ENCODE results near the gene MRAS. TPM values are rescaled to one million over a fixed set of nuclear protein-coding genes. Genes with fewer than 3 reads are reported as not detected.

Gene MRAS
- total and polyA plus RNA-seq, 2 of the 13 experiments (the other 11 are each of a cell fraction or from before 2014, with no cell fraction given): 8.8 to 36.2 TPM

DNA sequence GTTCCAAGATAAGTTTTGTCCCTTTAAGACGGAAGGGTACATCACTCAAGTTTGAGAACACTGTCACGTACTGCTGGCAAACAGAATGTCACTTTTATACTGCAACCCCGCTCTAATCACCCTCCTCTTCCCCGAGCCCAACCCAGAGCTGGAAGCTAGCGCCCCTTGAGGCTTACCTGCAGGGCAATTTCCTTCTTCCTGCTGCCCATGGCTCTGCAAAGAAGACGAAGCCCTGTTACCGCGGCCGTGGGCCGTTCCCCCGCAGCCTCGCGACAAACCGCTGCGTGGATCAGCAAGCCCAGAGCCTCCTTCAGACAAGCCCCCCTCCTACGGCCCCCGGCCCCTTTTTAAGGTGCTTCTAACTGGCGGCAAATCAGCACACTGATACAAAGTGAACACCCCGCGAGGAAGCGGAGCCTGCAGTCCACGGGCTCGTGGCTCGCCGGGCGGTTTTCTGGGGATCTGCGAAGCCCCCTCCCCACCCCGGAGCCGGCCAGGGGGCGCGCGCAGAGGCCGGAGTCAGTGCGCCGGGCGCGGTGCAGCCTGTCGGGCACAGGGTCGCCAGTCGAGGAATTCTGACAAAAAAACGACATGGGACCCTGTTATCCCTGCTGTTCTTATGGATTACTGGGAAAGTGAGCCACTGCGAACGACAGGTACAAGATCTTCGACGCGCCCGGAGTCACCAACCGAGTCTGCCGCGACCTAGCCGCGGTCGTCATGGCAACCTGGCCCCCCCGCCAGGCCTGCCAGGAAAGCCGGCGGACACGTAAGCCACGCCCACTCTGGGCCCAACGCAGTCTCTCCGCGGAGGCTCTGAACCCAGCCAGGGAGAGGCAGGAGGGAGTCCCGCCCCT is 19.0 kb upstream of the MRAS start, which contains the start of gene NME9 (continued):
- TF ChIP-seq, protein P1, sequence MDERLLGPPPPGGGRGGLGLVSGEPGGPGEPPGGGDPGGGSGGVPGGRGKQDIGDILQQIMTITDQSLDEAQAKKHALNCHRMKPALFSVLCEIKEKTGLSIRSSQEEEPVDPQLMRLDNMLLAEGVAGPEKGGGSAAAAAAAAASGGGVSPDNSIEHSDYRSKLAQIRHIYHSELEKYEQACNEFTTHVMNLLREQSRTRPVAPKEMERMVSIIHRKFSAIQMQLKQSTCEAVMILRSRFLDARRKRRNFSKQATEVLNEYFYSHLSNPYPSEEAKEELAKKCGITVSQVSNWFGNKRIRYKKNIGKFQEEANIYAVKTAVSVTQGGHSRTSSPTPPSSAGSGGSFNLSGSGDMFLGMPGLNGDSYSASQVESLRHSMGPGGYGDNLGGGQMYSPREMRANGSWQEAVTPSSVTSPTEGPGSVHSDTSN (CRISPR knock-in tag; IDR thresholded peaks at IDR 0.05): no peak
- no peak for TF ChIP-seq ZIK1 (CRISPR knock-in tag; IDR thresholded peaks at IDR 0.05; ENCODE audit: borderline replicate concordance, low read depth)
- TF ChIP-seq MXI1 (IDR thresholded peaks at IDR 0.05; ENCODE audit: borderline replicate concordance, low read depth, low read length): peak; percentile 79; the same call in 1 of the 3 replicates
- TF ChIP-seq BRF2 (CRISPR knock-in tag; IDR thresholded peaks at IDR 0.05): no peak
- TF ChIP-seq TMF1 (CRISPR knock-in tag; IDR thresholded peaks at IDR 0.05; ENCODE audit: low read depth): no peak
- TF ChIP-seq, protein P2, sequence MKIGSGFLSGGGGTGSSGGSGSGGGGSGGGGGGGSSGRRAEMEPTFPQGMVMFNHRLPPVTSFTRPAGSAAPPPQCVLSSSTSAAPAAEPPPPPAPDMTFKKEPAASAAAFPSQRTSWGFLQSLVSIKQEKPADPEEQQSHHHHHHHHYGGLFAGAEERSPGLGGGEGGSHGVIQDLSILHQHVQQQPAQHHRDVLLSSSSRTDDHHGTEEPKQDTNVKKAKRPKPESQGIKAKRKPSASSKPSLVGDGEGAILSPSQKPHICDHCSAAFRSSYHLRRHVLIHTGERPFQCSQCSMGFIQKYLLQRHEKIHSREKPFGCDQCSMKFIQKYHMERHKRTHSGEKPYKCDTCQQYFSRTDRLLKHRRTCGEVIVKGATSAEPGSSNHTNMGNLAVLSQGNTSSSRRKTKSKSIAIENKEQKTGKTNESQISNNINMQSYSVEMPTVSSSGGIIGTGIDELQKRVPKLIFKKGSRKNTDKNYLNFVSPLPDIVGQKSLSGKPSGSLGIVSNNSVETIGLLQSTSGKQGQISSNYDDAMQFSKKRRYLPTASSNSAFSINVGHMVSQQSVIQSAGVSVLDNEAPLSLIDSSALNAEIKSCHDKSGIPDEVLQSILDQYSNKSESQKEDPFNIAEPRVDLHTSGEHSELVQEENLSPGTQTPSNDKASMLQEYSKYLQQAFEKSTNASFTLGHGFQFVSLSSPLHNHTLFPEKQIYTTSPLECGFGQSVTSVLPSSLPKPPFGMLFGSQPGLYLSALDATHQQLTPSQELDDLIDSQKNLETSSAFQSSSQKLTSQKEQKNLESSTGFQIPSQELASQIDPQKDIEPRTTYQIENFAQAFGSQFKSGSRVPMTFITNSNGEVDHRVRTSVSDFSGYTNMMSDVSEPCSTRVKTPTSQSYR (CRISPR knock-in tag; IDR thresholded peaks at IDR 0.05; ENCODE audit: borderline replicate concordance): no peak
- TF ChIP-seq UBTF (CRISPR knock-in tag; IDR thresholded peaks at IDR 0.05): no peak
- no peak for TF ChIP-seq ESRRA (CRISPR knock-in tag; IDR thresholded peaks at IDR 0.05; ENCODE audit: low read depth)
- no peak for TF ChIP-seq ZKSCAN8 (CRISPR knock-in tag; IDR thresholded peaks at IDR 0.05; ENCODE audit: borderline replicate concordance)
- TF ChIP-seq, protein P3, sequence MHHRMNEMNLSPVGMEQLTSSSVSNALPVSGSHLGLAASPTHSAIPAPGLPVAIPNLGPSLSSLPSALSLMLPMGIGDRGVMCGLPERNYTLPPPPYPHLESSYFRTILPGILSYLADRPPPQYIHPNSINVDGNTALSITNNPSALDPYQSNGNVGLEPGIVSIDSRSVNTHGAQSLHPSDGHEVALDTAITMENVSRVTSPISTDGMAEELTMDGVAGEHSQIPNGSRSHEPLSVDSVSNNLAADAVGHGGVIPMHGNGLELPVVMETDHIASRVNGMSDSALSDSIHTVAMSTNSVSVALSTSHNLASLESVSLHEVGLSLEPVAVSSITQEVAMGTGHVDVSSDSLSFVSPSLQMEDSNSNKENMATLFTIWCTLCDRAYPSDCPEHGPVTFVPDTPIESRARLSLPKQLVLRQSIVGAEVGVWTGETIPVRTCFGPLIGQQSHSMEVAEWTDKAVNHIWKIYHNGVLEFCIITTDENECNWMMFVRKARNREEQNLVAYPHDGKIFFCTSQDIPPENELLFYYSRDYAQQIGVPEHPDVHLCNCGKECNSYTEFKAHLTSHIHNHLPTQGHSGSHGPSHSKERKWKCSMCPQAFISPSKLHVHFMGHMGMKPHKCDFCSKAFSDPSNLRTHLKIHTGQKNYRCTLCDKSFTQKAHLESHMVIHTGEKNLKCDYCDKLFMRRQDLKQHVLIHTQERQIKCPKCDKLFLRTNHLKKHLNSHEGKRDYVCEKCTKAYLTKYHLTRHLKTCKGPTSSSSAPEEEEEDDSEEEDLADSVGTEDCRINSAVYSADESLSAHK (CRISPR knock-in tag; IDR thresholded peaks at IDR 0.05; ENCODE audit: borderline replicate concordance): no peak
- no peak for TF ChIP-seq KAT2B (IDR thresholded peaks at IDR 0.05; ENCODE audit: borderline replicate concordance, low read depth, low read length)
- no peak for TF ChIP-seq KDM4B (CRISPR knock-in tag; IDR thresholded peaks at IDR 0.05)
- TF ChIP-seq PATZ1 (CRISPR knock-in tag; IDR thresholded peaks at IDR 0.05): peak; percentile 92
- no peak for TF ChIP-seq BRCA1 (CRISPR knock-in tag; IDR thresholded peaks at IDR 0.05)
- no peak for TF ChIP-seq THAP11 (CRISPR knock-in tag; IDR thresholded peaks at IDR 0.05)
- TF ChIP-seq PAWR (CRISPR knock-in tag; IDR thresholded peaks at IDR 0.05; ENCODE audit: borderline replicate concordance): peak; percentile 68; the same call in 1 of the 2 replicates
